HG02642 (cell line): ENCODE data around the gene HFM1.

Experiments used
- ATAC-seq: cut with Tn5 transposase; IDR thresholded peaks from one replicate; pipeline ENCODE4 v1.9.1; 2021; ENCODE audit warnings: mild to moderate bottlenecking; ENCODE audit not compliant: unreplicated experiment, poor library complexity

Gene HFM1

DNA sequence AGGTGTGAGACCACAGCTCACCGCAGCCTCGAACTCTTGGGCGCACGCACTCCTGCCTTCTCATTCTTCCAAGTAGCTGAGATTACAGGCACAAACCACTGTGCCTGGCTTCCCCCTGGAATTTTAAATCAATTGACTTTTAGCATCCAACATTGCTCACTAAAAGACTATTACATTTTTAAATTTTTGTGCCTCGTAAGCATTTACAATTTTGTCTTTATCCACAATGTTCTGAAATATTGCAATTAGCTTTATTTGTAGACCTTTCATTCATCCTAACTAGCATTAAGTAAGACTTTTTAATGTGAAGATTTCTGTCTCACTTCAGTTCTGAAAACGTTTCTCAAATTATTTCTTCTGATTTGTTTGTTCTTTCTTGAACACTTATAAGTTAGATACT lies 122.9 kb downstream of the HFM1 start:
- ATAC-seq, result no peak

DNA sequence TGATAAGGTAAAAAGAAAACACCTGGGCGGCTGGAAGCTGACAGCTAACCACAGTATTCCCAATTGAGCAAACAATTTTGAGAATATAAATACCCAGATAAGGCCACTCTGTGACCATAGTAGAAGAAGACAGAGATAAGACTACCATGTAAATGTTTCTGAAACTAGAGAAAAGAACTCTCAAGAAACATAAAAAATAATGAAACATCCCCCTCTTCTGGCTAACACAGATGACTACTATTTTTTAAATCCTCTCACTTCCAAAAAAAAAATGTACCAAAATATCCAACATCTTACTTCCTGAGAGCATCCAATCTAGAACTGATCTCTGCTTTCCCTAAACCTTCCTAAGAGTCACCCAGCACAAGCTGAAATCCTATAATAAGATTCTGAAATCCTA lies 125.9 kb downstream of the HFM1 start:
- ATAC-seq, result no peak

DNA sequence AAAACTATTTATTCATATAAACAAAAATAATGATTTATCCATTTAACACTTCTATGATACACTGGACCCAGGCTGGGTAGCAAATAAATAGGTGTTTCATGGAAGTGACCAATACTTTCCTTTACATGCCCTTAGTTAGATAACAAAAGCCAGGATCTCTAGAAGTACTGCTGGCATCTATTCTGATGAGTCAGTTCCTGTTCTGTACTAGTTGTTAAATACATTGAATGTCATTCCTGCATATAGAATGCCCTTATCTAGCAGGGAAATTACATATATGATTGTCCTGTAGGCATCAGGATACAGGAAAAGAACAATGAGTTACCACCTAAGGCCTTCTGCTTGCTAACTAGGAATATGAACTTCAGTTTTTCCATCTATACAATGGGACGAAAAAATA lies 130.8 kb downstream of the HFM1 start:
- ATAC-seq, result no peak

- no peak for ATAC-seq
These were observed 143.0 kb downstream of the HFM1 start for GRCh38 chr1:91261655-91262054.

- ATAC-seq, result no peak
These were observed 159.2 kb downstream of the HFM1 start for GRCh38 chr1:91245435-91245834.

- no peak for ATAC-seq
These were observed 159.9 kb downstream of the HFM1 start for GRCh38 chr1:91244737-91245136.

DNA sequence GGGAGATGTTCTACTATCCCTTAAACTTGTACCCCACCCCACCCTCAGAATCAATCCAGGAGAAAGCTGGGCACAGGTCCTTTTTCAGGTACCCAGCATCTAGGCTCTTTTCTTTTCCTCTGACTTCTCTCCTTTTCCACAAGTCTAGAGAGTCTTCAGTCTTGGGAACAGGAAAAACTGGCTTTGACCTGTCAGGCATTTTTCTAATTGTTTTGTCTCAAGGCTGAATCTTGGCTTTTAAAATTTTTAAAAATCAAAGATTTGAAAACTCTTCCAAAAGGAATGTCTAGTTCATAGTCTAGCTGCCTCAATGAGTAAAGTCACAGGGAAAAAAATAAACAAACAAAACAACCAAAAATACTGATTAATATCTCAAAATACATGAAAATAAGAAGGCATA lies 161.5 kb downstream of the HFM1 start:
- ATAC-seq, result no peak

DNA sequence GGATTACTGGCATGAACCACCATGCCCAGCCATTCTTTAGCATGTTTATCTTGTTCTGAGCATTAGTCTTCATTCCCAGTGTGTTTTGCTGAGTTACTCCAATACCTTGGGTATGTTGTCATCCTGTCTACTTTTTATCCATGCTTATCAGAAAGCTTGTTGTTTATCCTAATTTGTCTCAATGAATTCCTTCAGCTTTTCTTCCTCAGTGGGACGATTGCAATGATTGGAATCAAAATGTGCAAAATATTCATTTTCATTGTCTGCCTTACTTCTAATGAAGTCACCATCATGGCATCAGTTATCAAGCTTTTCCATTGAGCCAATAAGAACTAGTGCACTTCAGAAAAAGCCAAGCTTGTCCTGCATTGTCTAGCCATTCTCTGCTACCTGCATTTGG lies 170.5 kb downstream of the HFM1 start:
- no peak for ATAC-seq

DNA sequence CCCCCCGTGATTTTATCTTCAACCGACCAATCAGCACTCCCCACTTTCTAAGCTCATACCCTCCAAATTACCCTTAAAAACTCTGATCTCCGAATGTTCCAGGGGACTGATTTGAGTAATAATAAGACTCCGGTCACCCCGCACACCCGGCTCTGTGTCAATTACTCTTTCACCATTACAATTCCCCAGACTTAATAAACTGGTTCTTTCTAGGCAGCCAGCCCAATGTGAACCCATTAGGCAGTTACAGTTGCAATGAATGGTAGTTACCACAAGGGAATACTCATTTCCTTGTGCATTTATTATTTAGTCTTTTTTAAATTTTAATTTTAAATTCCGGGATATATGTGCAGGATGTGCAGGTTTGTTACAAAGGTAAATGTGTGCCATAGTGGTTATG lies 177.9 kb downstream of the HFM1 start:
- no peak for ATAC-seq

DNA sequence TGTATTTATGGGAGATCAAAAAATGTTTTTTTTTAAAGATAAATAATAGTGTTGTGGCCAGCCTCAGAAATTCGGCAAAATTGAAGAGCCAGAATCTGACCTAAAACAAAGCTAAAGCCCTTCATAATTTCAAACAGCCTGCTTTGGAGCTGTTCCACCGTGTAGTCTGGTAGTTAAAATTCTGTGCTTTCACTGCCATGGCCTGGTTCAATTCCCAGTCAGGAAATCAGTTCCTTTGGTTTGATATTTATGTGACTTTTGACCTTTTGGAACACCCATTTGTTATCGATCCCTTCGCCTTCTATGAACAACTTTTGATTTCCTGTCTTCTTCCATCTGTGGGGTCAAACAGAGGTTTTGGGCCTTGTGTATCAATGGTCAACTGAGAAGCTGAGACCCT lies 179.8 kb downstream of the HFM1 start:
- ATAC-seq, result no peak

GRCh38 chr1:91221017-91221416 lies 183.6 kb downstream of the HFM1 start:
- no peak for ATAC-seq

GRCh38 chr1:91217911-91218310 lies 186.7 kb downstream of the HFM1 start:
- no peak for ATAC-seq
